Suprapubic skin (tissue), 3 donors: ENCODE results near the gene HTRA2.
"Not testable (repeated sequence)": the region's sequence is repeated elsewhere in the genome, so short reads cannot be mapped to it uniquely, and the experiment has no call there.

Experiments
- CTCF ChIP-seq, 2 donors: fragments of 200-600 bp in 1 of 2; fragments of 450-650 bp in 1 of 2; sonication (generic) in 1 of 2; IDR thresholded peaks; one replicate each; pipeline ENCODE4 v1.5.1; 2016 to 2019; ENCODE audit warnings: antibody characterized with exemption in 2 of 2, mild to moderate bottlenecking in 1 of 2, moderate library complexity in 1 of 2
- POLR2AphosphoS5 ChIP-seq, 3 donors: sonication (generic); formaldehyde crosslinking; IDR thresholded peaks; one replicate each; pipeline ENCODE4 v1.6.1; 2017; ENCODE audit warnings: antibody characterized with exemption in 3 of 3

GRCh38 chr2:74483675-74484164 is 46.0 kb upstream of the HTRA2 start:
- not testable (repeated sequence) for TF ChIP-seq CTCF, POLR2AphosphoS5 (IDR thresholded peaks at IDR 0.05)
